Neural cell (in vitro differentiated cells): Measurements from ENCODE around the gene EPPIN.

Experiments used
- CTCF ChIP-seq: fragments of 450-650 bp; IDR thresholded peaks from 2 replicates; pipeline ENCODE4 v1.5.1; 2014; ENCODE audit warnings: antibody characterized with exemption, mild to moderate bottlenecking, moderate library complexity; ENCODE audit not compliant: poor library complexity, severe bottlenecking
- EP300 ChIP-seq: fragments of 450-650 bp; conservative IDR thresholded peaks from 2 replicates; pipeline ENCODE4 v1.6.1; 2014; ENCODE audit warnings: antibody characterized with exemption, mild to moderate bottlenecking, moderate library complexity; ENCODE audit not compliant: poor library complexity, severe bottlenecking
- EZH2 ChIP-seq: fragments of 200-600, 300-800 bp; shearing (Covaris generic), sonication (generic); IDR thresholded peaks from 2 replicates; pipeline ENCODE4 v1.6.1; 2014; ENCODE audit warnings: antibody characterized with exemption, low read length, borderline replicate concordance, mild to moderate bottlenecking; ENCODE audit not compliant: insufficient read depth, poor library complexity, severe bottlenecking
- RAD21 ChIP-seq: fragments of 450-650 bp; conservative IDR thresholded peaks from 2 replicates; pipeline ENCODE4 v1.6.1; 2014; ENCODE audit warnings: antibody characterized with exemption, mild to moderate bottlenecking, moderate library complexity
- REST ChIP-seq: IDR thresholded peaks from 2 replicates; pipeline ENCODE4 v1.6.1; 2012; ENCODE audit warnings: borderline replicate concordance
- SMC3 ChIP-seq: fragments of 450-650 bp; conservative IDR thresholded peaks from 2 replicates; pipeline ENCODE4 v1.6.1; 2014; ENCODE audit warnings: antibody characterized with exemption, mild to moderate bottlenecking, moderate library complexity; ENCODE audit not compliant: poor library complexity

- TF ChIP-seq CTCF, result no peak
- no peak for TF ChIP-seq EZH2
- TF ChIP-seq EP300, result no peak
- TF ChIP-seq SMC3, result no peak
- no peak for TF ChIP-seq RAD21
- no peak for TF ChIP-seq REST
Measured at GRCh38 chr20:45595235-45595634, 48.0 kb upstream of the EPPIN start.
